Hepatocyte (in vitro differentiated cells): Measurements from ENCODE around the gene RASEF. TPM values are rescaled to one million over a fixed set of nuclear protein-coding genes. Genes with fewer than 3 reads are reported as not detected.

ENCODE experiments used
- DNase-seq: peaks from one replicate; pipeline ENCODE4 v3.0.0-alpha.2; 2016; ENCODE audit warnings: low spot score
- H2AFZ ChIP-seq: fragments of 200-600 bp; sonication (generic); 2 replicates; pipeline ENCODE4 v1.6.0; 2016; ENCODE audit warnings: antibody characterized with exemption, mild to moderate bottlenecking
- H3K27ac ChIP-seq: fragments of 200-600 bp; sonication (generic); 2 replicates; pipeline ENCODE4 v1.5.1; 2016; ENCODE audit warnings: mild to moderate bottlenecking
- H3K27me3 ChIP-seq: fragments of 200-600 bp; sonication (generic); 2 replicates; pipeline ENCODE4 v1.6.1; 2016
- H3K36me3 ChIP-seq: fragments of 200-600 bp; sonication (generic); replicated peaks from 2 replicates; pipeline ENCODE4 v1.5.1; 2016; ENCODE audit warnings: low read depth; ENCODE audit not compliant: insufficient read depth
- H3K4me1 ChIP-seq: fragments of 200-600 bp; sonication (generic); 2 replicates; pipeline ENCODE4 v1.5.1; 2016; ENCODE audit warnings: mild to moderate bottlenecking, moderate library complexity; ENCODE audit not compliant: insufficient read depth
- H3K4me2 ChIP-seq: fragments of 200-600 bp; sonication (generic); 2 replicates; pipeline ENCODE4 v1.6.0; 2016
- H3K4me3 ChIP-seq: fragments of 200-600 bp; sonication (generic); 2 replicates; pipeline ENCODE4 v1.5.1; 2016; ENCODE audit warnings: mild to moderate bottlenecking
- H3K79me2 ChIP-seq: fragments of 200-600 bp; sonication (generic); 2 replicates; pipeline ENCODE4 v1.6.0; 2017; ENCODE audit warnings: mild to moderate bottlenecking
- H3K9me2 ChIP-seq: fragments of 200-600 bp; sonication (generic); replicated peaks from 2 replicates; pipeline ENCODE4 v1.6.0; 2017; ENCODE audit warnings: mild to moderate bottlenecking; ENCODE audit not compliant: insufficient read depth
- H3K9me3 ChIP-seq: fragments of 200-600 bp; sonication (generic); 2 replicates; pipeline ENCODE4 v1.5.1; 2016; ENCODE audit warnings: low read depth, mild to moderate bottlenecking
- H4K20me1 ChIP-seq: fragments of 200-600 bp; sonication (generic); 2 replicates; pipeline ENCODE4 v1.6.0; 2016; ENCODE audit warnings: mild to moderate bottlenecking; ENCODE audit not compliant: insufficient read depth, poor library complexity, severe bottlenecking
- CTCF ChIP-seq: fragments of 200-600 bp; sonication (generic); IDR thresholded peaks from 2 replicates; pipeline ENCODE4 v1.5.1; 2016; ENCODE audit warnings: antibody characterized with exemption, mild to moderate bottlenecking; ENCODE audit not compliant: poor library complexity
- EZH2 ChIP-seq: fragments of 200-600 bp; sonication (generic); IDR thresholded peaks from 2 replicates; pipeline ENCODE4 v1.6.1; 2016; ENCODE audit warnings: antibody characterized with exemption, mild to moderate bottlenecking, borderline replicate concordance
- EZH2phosphoT487 ChIP-seq: fragments of 200-600 bp; sonication (generic); IDR thresholded peaks from one replicate; pipeline ENCODE4 v1.6.1; 2018; ENCODE audit warnings: antibody characterized with exemption, mild to moderate bottlenecking, low read depth, moderate library complexity; ENCODE audit not compliant: unreplicated experiment, severe bottlenecking
- WGBS: methylation state at CpG from one replicate; pipeline ENCODE4 v1.1.6; 2016; ENCODE audit warnings: low lambda C conversion rate; ENCODE audit errors: missing lambda C conversion rate; 5-methylcytosine and 5-hydroxymethylcytosine counted together
- polyA plus RNA-seq: library from polyadenylated mRNA; unstranded; fragments of >200 nt; fragmentation: Nextera tagmentation; extraction: Ambion mirVana; gene quantifications from 2 replicates; pipeline ENCODE4 v1.2.1, GENCODE V29; 2016
- total RNA-seq: library from RNA; depleted of rRNA; stranded (reverse); fragments of >200 nt; gene quantifications from 2 replicates; pipeline ENCODE4 v1.2.3, GENCODE V29; 2014

The RASEF gene
- total and polyA plus RNA-seq, 2 experiments from 2014 or later = 11.1 to 18.9 TPM

GRCh38 chr9:83029531-83030137, 33.3 kb downstream of the RASEF start:
- DNase-seq = no peak
- Histone ChIP-seq H3K4me2 (peak overlapping the region; percentile 21), H3K79me2 (peaks cover 8% of the 10 kb centered on the region), H3K9me3 (no peaks in the 10 kb centered on the region), H2AFZ (no peak overlapping the region), H3K27ac (peak overlapping the region; percentile 80), H3K36me3 (no peaks in the 10 kb centered on the region), H3K4me1 (no peaks in the 10 kb centered on the region), H3K27me3 (no peaks in the 10 kb centered on the region), H3K9me2 (no peaks in the 10 kb centered on the region), H4K20me1 (no peaks in the 10 kb centered on the region), H3K4me3 (no peak overlapping the region)
- no peak for TF ChIP-seq EZH2phosphoT487
- no peak for TF ChIP-seq CTCF
- no peak for TF ChIP-seq EZH2
- WGBS = 83% methylated on average over 7 of the region's 7 CpGs

GRCh38 chr9:83027153-83027891, 35.6 kb downstream of the RASEF start:
- Histone ChIP-seq H3K4me2 (no peak overlapping the region), H3K36me3 (no peaks in the 10 kb centered on the region), H3K79me2 (peaks cover 8% of the 10 kb centered on the region), H3K4me3 (no peak overlapping the region), H3K27ac (peak overlapping the region; percentile 90), H2AFZ (no peak overlapping the region), H3K27me3 (no peaks in the 10 kb centered on the region), H3K9me3 (no peaks in the 10 kb centered on the region), H3K4me1 (no peaks in the 10 kb centered on the region), H3K9me2 (no peaks in the 10 kb centered on the region), H4K20me1 (no peaks in the 10 kb centered on the region)
- DNase-seq = peak; percentile 30
- WGBS = 79% methylated on average over 5 of the region's 5 CpGs
- TF ChIP-seq CTCF (no peak), EZH2 (no peak), EZH2phosphoT487 (no peak)

DNA sequence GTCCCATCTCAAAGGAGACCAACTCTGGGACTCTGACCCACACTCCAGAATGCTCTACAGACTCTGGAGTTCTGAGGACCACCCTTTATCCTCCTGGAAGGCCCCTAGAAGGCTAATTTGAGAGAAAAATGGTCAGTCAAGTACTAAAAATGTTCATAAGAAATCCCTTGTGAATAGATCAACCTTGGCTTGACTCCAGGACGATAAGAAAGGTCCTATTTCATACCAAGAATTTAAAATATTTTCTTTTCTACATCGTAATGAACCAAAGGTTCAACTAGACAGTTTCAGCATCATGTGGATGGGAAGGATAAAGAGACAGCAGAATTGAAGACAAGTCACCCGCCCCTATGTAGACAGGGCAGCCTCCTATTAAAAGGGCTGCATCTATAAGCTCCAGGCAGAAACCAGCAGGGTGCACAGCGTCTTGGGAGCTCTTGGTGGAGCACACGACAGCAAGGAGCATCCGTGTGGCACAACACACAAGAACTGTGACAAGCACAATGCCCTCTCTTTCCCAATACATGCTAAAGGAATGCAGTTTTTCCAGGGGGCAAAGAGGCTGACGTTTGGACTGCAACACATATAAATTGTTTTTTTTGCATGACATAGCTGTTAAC, 38.3 kb downstream of the RASEF start:
- no peaks in the 10 kb centered on the region for H3K4me1 ChIP-seq
- H3K27me3 ChIP-seq = no peaks in the 10 kb centered on the region
- no peaks in the 10 kb centered on the region for H4K20me1 ChIP-seq
- H3K9me2 ChIP-seq = no peaks in the 10 kb centered on the region
- WGBS = 78% methylated on average over 7 of the region's 7 CpGs
- no peak for DNase-seq
- H3K4me3 ChIP-seq = no peak overlapping the region
- H3K4me2 ChIP-seq = no peak overlapping the region
- no peak overlapping the region for H2AFZ ChIP-seq
- TF ChIP-seq EZH2 (no peak), CTCF (no peak)
- H3K36me3 ChIP-seq = no peaks in the 10 kb centered on the region
- no peaks in the 10 kb centered on the region for H3K9me3 ChIP-seq
- no peak overlapping the region for H3K27ac ChIP-seq
- H3K79me2 ChIP-seq = peaks cover 8% of the 10 kb centered on the region
